OCI-LY1 (cell line): Measurements from ENCODE around the gene TYW1.
"Not testable (repeated sequence)": the region's sequence is repeated elsewhere in the genome, so short reads cannot be mapped to it uniquely, and the experiment has no call there.

ENCODE experiments used
- H2AFZ ChIP-seq: fragments of 200-600 bp; sonication (generic), shearing (Covaris generic); 2 replicates; pipeline ENCODE4 v1.6.0; 2014; ENCODE audit warnings: antibody characterized with exemption, mild to moderate bottlenecking, low read length
- H3F3A ChIP-seq: fragments of 200-600 bp; sonication (generic), shearing (Covaris generic); 2 replicates; pipeline ENCODE4 v1.6.0; 2014; ENCODE audit warnings: mild to moderate bottlenecking, antibody characterized with exemption, low read length, moderate library complexity; ENCODE audit not compliant: insufficient read depth
- H3K27ac ChIP-seq: fragments of 200-600 bp; sonication (generic); 2 replicates; pipeline ENCODE4 v1.5.1; 2014; ENCODE audit warnings: low read length, mixed run types, mild to moderate bottlenecking, low read depth; ENCODE audit not compliant: poor library complexity, severe bottlenecking
- H3K27me3 ChIP-seq: fragments of 200-600 bp; sonication (generic); 2 replicates; pipeline ENCODE4 v1.6.0; 2014; ENCODE audit warnings: antibody characterized with exemption, mild to moderate bottlenecking, low read length, moderate library complexity; ENCODE audit not compliant: insufficient read depth
- H3K36me3 ChIP-seq: fragments of 200-600 bp; sonication (generic); 2 replicates; pipeline ENCODE4 v1.6.1; 2014; ENCODE audit warnings: mild to moderate bottlenecking, antibody characterized with exemption, low read length, moderate library complexity, mixed read lengths; ENCODE audit not compliant: insufficient read depth
- H3K4me1 ChIP-seq: fragments of 200-600 bp; sonication (generic); 2 replicates; pipeline ENCODE4 v1.5.1; 2014; ENCODE audit warnings: mild to moderate bottlenecking, low read length, moderate library complexity; ENCODE audit not compliant: insufficient read depth, severe bottlenecking
- H3K4me2 ChIP-seq: fragments of 200-600 bp; sonication (generic), shearing (Covaris generic); 2 replicates; pipeline ENCODE4 v1.6.1; 2014; ENCODE audit warnings: low read length
- H3K4me3 ChIP-seq: fragments of 200-600 bp; sonication (generic); 2 replicates; pipeline ENCODE4 v1.5.1; 2014; ENCODE audit warnings: low read length, low read depth, mild to moderate bottlenecking, mixed read lengths; ENCODE audit not compliant: poor library complexity, severe bottlenecking
- H3K79me2 ChIP-seq: fragments of 200-600 bp; shearing (Covaris generic); 2 replicates; pipeline ENCODE4 v1.6.1; 2016; ENCODE audit warnings: mixed run types, low read length, mixed read lengths; ENCODE audit not compliant: insufficient read depth
- H3K9ac ChIP-seq: fragments of 200-600 bp; sonication (generic), shearing (Covaris generic); 2 replicates; pipeline ENCODE4 v1.6.1; 2014; ENCODE audit warnings: mild to moderate bottlenecking, low read length, mixed read lengths
- H3K9me2 ChIP-seq: fragments of 200-600 bp; sonication (generic), shearing (Covaris generic); 2 replicates; pipeline ENCODE4 v1.6.1; 2014; ENCODE audit warnings: low read depth, mild to moderate bottlenecking, low read length, mixed read lengths
- H3K9me3 ChIP-seq: fragments of 200-600 bp; shearing (Covaris generic); 2 replicates; pipeline ENCODE4 v1.6.1; 2014; ENCODE audit warnings: low read length, mixed read lengths
- H4K20me1 ChIP-seq: fragments of 200-600 bp; sonication (generic), shearing (Covaris generic); 2 replicates; pipeline ENCODE4 v1.6.0; 2016; ENCODE audit warnings: mild to moderate bottlenecking, low read length; ENCODE audit not compliant: insufficient read depth
- EZH2 ChIP-seq: fragments of 200-600 bp; sonication (generic), shearing (Covaris generic); IDR thresholded peaks from 2 replicates; pipeline ENCODE4 v1.8.0; 2017; ENCODE audit warnings: borderline replicate concordance, mixed run types, mild to moderate bottlenecking, antibody characterized with exemption, low read length, moderate library complexity, mixed read lengths
- TF ChIP-seq, protein P1 (sequence below): fragments of 200-600 bp; sonication (generic), shearing (Covaris generic); IDR thresholded peaks from 2 replicates; pipeline ENCODE4 v1.5.1; 2017; ENCODE audit warnings: mild to moderate bottlenecking, antibody characterized with exemption, low read length, moderate library complexity, mixed read lengths

Gene TYW1

DNA sequence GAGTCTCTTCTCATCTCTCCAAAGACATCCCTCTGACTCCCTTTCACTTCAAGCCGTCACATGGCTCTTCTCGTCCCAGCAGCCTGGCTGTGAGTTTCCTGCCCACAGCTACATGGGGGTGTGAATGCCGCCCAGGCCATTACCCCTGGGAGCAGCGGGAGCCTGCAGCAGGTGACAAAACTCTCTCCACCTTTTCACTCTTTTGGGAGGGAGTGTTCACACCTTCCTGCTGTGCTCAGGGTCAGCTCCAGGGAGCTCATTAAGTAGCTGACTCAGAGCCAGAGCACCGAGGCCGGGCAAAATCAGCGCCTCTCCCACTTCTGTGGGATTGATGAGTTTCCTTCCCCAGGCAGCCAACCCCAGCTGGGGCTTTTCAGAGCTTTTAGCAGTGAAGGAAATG is 271.3 kb downstream of the TYW1 start:
- H3K9me2 ChIP-seq: no peaks in the 10 kb centered on the region
- no peaks in the 10 kb centered on the region for H3K9me3 ChIP-seq
- no peaks in the 10 kb centered on the region for H3K4me1 ChIP-seq
- no peaks in the 10 kb centered on the region for H3K79me2 ChIP-seq
- H3K27ac ChIP-seq: no peak overlapping the region
- no peak for TF ChIP-seq EZH2
- TF ChIP-seq, protein P1, sequence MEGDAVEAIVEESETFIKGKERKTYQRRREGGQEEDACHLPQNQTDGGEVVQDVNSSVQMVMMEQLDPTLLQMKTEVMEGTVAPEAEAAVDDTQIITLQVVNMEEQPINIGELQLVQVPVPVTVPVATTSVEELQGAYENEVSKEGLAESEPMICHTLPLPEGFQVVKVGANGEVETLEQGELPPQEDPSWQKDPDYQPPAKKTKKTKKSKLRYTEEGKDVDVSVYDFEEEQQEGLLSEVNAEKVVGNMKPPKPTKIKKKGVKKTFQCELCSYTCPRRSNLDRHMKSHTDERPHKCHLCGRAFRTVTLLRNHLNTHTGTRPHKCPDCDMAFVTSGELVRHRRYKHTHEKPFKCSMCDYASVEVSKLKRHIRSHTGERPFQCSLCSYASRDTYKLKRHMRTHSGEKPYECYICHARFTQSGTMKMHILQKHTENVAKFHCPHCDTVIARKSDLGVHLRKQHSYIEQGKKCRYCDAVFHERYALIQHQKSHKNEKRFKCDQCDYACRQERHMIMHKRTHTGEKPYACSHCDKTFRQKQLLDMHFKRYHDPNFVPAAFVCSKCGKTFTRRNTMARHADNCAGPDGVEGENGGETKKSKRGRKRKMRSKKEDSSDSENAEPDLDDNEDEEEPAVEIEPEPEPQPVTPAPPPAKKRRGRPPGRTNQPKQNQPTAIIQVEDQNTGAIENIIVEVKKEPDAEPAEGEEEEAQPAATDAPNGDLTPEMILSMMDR: no peak
- no peak overlapping the region for H3K4me2 ChIP-seq
- no peaks in the 10 kb centered on the region for H3K36me3 ChIP-seq
- no peaks in the 10 kb centered on the region for H3F3A ChIP-seq
- no peak overlapping the region for H2AFZ ChIP-seq
- no peaks in the 10 kb centered on the region for H3K27me3 ChIP-seq
- H3K4me3 ChIP-seq: no peak overlapping the region
- H3K9ac ChIP-seq: no peak overlapping the region
- no peaks in the 10 kb centered on the region for H4K20me1 ChIP-seq

DNA sequence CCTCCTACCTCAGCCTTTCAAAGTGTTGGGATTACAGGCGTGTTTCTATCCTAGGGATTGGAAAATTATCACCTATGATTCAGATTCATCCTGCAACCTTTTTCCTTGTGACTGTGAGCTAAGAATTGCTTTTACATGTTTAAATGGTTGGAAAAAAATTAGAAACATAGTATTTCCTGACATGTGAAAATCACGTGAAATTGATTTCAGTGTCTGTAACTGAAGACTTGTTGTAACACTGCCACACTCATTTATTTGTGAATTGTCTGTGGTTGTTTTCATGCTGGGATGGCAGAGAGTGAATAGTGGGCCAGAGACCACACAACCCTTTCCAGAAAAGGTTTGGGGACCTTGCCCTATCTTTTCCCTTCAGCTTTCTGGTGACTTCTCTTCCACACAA is 273.3 kb downstream of the TYW1 start:
- not testable (repeated sequence) for H3K9me3 ChIP-seq, H2AFZ ChIP-seq, H3K27me3 ChIP-seq, H3K9me2 ChIP-seq, H3K36me3 ChIP-seq, H3K27ac ChIP-seq, H3K79me2 ChIP-seq, H3K4me2 ChIP-seq, H3K4me1 ChIP-seq, H3K9ac ChIP-seq, H3K4me3 ChIP-seq, H3F3A ChIP-seq, H4K20me1 ChIP-seq
